Activated CD8-positive, alpha-beta memory T cell treated with anti-CD3 and anti-CD28 coated beads, Interleukin-2, amount 50 U/mL, for 1 hour (primary cell): ENCODE results near the gene CENPU.

Source experiments
- DNase-seq: peaks from one replicate; pipeline ENCODE4 v3.0.0-alpha.2; 2020; ENCODE audit errors: extremely low read depth

The CENPU gene

GRCh38 chr4:184644553-184645307, 89.2 kb downstream of the CENPU start:
- DNase-seq = no peak
